Astrocyte of the spinal cord (primary cell): ENCODE measurements around the gene PCYT1A.
"Not testable (repeated sequence)": the region's sequence is repeated elsewhere in the genome, so short reads cannot be mapped to it uniquely, and the experiment has no call there.

Experiments
- DNase-seq: peaks from one replicate; pipeline ENCODE4 v3.0.0; 2011; ENCODE audit warnings: low read depth, low spot score
- H3K4me3 ChIP-seq: 2 replicates; pipeline ENCODE4 v1.5.1; 2011; ENCODE audit warnings: low read depth, mild to moderate bottlenecking, low read length, moderate library complexity
- CTCF ChIP-seq: IDR thresholded peaks from 2 replicates; pipeline ENCODE4 v1.5.1; 2012; ENCODE audit warnings: low read depth, mild to moderate bottlenecking, low read length, inconsistent platforms
- in situ Hi-C: cut with HindIII; loops from 2 replicates; pipeline ENCODE4 v1.10.0; 2017; ENCODE audit warnings: low sequenced_read_pairs

The PCYT1A gene

GRCh38 chr3:196192524-196193051, 94.9 kb downstream of the PCYT1A start:
- no peak for TF ChIP-seq CTCF
- DNase-seq = no peak
- H3K4me3 ChIP-seq = no peak overlapping the region
- in situ Hi-C loops = no loop called here

- no peak overlapping the region for H3K4me3 ChIP-seq
- TF ChIP-seq CTCF = no peak
- no peak for DNase-seq
- in situ Hi-C loops = no loop called here
Observed at GRCh38 chr3:196192036-196192523, 95.4 kb downstream of the PCYT1A start.

- TF ChIP-seq CTCF = no peak
- H3K4me3 ChIP-seq = no peak overlapping the region
- no peak for DNase-seq
- in situ Hi-C loops = no loop called here
Observed at GRCh38 chr3:196189566-196190347, 97.8 kb downstream of the PCYT1A start.

- in situ Hi-C loops = no loop called here
- no peak for DNase-seq
- H3K4me3 ChIP-seq = no peak overlapping the region
- TF ChIP-seq CTCF = no peak
Observed at GRCh38 chr3:196186651-196187573, 100.6 kb downstream of the PCYT1A start.

- in situ Hi-C loops = no loop called here
- DNase-seq = no peak
- no peak overlapping the region for H3K4me3 ChIP-seq
- TF ChIP-seq CTCF = no peak
Observed at GRCh38 chr3:196184881-196185280, 102.6 kb downstream of the PCYT1A start.

GRCh38 chr3:196184169-196184432, 103.4 kb downstream of the PCYT1A start:
- H3K4me3 ChIP-seq, DNase-seq, in situ Hi-C loops: not testable (repeated sequence)
